ENCODE results near the gene GRID2. TPM values are rescaled to one million over a fixed set of nuclear protein-coding genes. Genes with fewer than 3 reads are reported as not detected.

The GRID2 gene
- total RNA-seq, 1 experiment from 2014 or later, result 2.2 TPM

- POLR2A ChIA-PET (ENCODE audit: unreplicated experiment), result no interaction called here
- H3K27ac ChIP-seq (ENCODE audit: low read length), result no peak overlapping the region
- no peaks in the 10 kb centered on the region for H4K20me1 ChIP-seq (ENCODE audit: low read length)
Measured at GRCh38 chr4:93515208-93515607, 1211.4 kb downstream of the GRID2 start.

GRCh38 chr4:93529692-93530372, 1226.1 kb downstream of the GRID2 start:
- Histone ChIP-seq H3K36me3 (ENCODE audit: low read depth, low read length) (no peaks in the 10 kb centered on the region), H3K4me2 (ENCODE audit: low read length) (no peak overlapping the region), H2AFZ (ENCODE audit: low read length) (no peak overlapping the region), H3K79me2 (ENCODE audit: low read length) (no peaks in the 10 kb centered on the region), H3K9me3 (ENCODE audit: low read length) (no peaks in the 10 kb centered on the region), H3K4me1 (ENCODE audit: insufficient read depth, low read length) (no peaks in the 10 kb centered on the region), H3K9me2 (replicated peaks; ENCODE audit: low read length) (no peaks in the 10 kb centered on the region), H3K27ac (ENCODE audit: low read length) (no peak overlapping the region), H3K27me3 (ENCODE audit: low read length) (no peaks in the 10 kb centered on the region), H3F3A (ENCODE audit: low read length, unreplicated experiment) (no peaks in the 10 kb centered on the region), H3K9ac (ENCODE audit: low read length) (no peak overlapping the region), H3K4me3 (ENCODE audit: low read length) (no peak overlapping the region), H4K20me1 (ENCODE audit: low read length) (no peaks in the 10 kb centered on the region)
- no peak for TF ChIP-seq EZH2 (IDR thresholded peaks at IDR 0.05; ENCODE audit: low read length, unreplicated experiment)
- CTCF ChIA-PET, result no interaction called here
- ATAC-seq, result no peak
- no peak for DNase-seq
- intact Hi-C loops (cut with micrococcal nuclease), result no loop called here
- no TSS peak for BruUV-seq (replicated peaks)
- POLR2A ChIA-PET (ENCODE audit: unreplicated experiment), result no interaction called here

More at GRCh38 chr4:93515208-93515607, 1211.4 kb downstream of the GRID2 start:
- ATAC-seq (no peak), DNase-seq (no peak)
- H3F3A ChIP-seq (ENCODE audit: low read length, unreplicated experiment), result no peaks in the 10 kb centered on the region
- no peak overlapping the region for H2AFZ ChIP-seq (ENCODE audit: low read length)
- intact Hi-C loops (cut with micrococcal nuclease), result no loop called here
- no peaks in the 10 kb centered on the region for H3K36me3 ChIP-seq (ENCODE audit: low read depth, low read length)
- H3K27me3 ChIP-seq (ENCODE audit: low read length), result no peaks in the 10 kb centered on the region
- no TSS peak for BruUV-seq (replicated peaks)
- no peak overlapping the region for H3K4me3 ChIP-seq (ENCODE audit: low read length)
- no peak overlapping the region for H3K4me2 ChIP-seq (ENCODE audit: low read length)
- TF ChIP-seq EZH2 (IDR thresholded peaks at IDR 0.05; ENCODE audit: low read length, unreplicated experiment), result no peak
- TF ChIP-seq CTCF (conservative IDR thresholded peaks at IDR 0.05; ENCODE audit: low read depth, low read length), result no peak
- TF ChIP-seq EZH2phosphoT487 (IDR thresholded peaks at IDR 0.05; ENCODE audit: borderline replicate concordance, low read length), result no peak
- H3K9me2 ChIP-seq (replicated peaks; ENCODE audit: low read length), result no peaks in the 10 kb centered on the region
- no peak overlapping the region for H3K9ac ChIP-seq (ENCODE audit: low read length)
- CTCF ChIA-PET, result no interaction called here
- no peaks in the 10 kb centered on the region for H3K9me3 ChIP-seq (ENCODE audit: low read length)
- H3K79me2 ChIP-seq (ENCODE audit: low read length), result no peaks in the 10 kb centered on the region
- H3K4me1 ChIP-seq (ENCODE audit: insufficient read depth, low read length), result no peaks in the 10 kb centered on the region

GRCh38 chr4:93532234-93532633, 1228.5 kb downstream of the GRID2 start:
- POLR2A ChIA-PET (ENCODE audit: unreplicated experiment), result no interaction called here
- CTCF ChIA-PET, result no interaction called here
- H3K4me3 ChIP-seq (ENCODE audit: low read length), result no peak overlapping the region
- H3K79me2 ChIP-seq (ENCODE audit: low read length), result no peaks in the 10 kb centered on the region
- no peaks in the 10 kb centered on the region for H3K36me3 ChIP-seq (ENCODE audit: low read depth, low read length)
- DNase-seq (no peak), ATAC-seq (no peak)
- no peak overlapping the region for H3K27ac ChIP-seq (ENCODE audit: low read length)
- H3K4me1 ChIP-seq (ENCODE audit: insufficient read depth, low read length), result no peaks in the 10 kb centered on the region
- H3K4me2 ChIP-seq (ENCODE audit: low read length), result no peak overlapping the region
- H4K20me1 ChIP-seq (ENCODE audit: low read length), result no peaks in the 10 kb centered on the region
- intact Hi-C loops (cut with micrococcal nuclease), result no loop called here
- no peaks in the 10 kb centered on the region for H3F3A ChIP-seq (ENCODE audit: low read length, unreplicated experiment)
- BruUV-seq (replicated peaks), result no TSS peak
- H3K27me3 ChIP-seq (ENCODE audit: low read length), result no peaks in the 10 kb centered on the region
- no peaks in the 10 kb centered on the region for H3K9me3 ChIP-seq (ENCODE audit: low read length)
- H3K9me2 ChIP-seq (replicated peaks; ENCODE audit: low read length), result no peaks in the 10 kb centered on the region
- H2AFZ ChIP-seq (ENCODE audit: low read length), result no peak overlapping the region
- H3K9ac ChIP-seq (ENCODE audit: low read length), result no peak overlapping the region
- no peak for TF ChIP-seq CTCF (conservative IDR thresholded peaks at IDR 0.05; ENCODE audit: low read depth, low read length)
- no peak for TF ChIP-seq EZH2phosphoT487 (IDR thresholded peaks at IDR 0.05; ENCODE audit: borderline replicate concordance, low read length)
- TF ChIP-seq EZH2 (IDR thresholded peaks at IDR 0.05; ENCODE audit: low read length, unreplicated experiment), result no peak
